Keratinocyte (primary cell): Measurements from ENCODE around the gene KLHL3. TPM values are rescaled to one million over a fixed set of nuclear protein-coding genes. Genes with fewer than 3 reads are reported as not detected.

ENCODE experiments used
- DNase-seq: peaks from one replicate; pipeline ENCODE4 v3.0.0-alpha.2; 2011; ENCODE audit warnings: low read depth, missing footprints, low spot score
- FAIRE-seq: peaks from 2 replicates; lab custom pipeline; 2011; peaks lifted over from hg19 to GRCh38; lab: Jason Lieb, UNC
- H2AFZ ChIP-seq: 2 replicates; pipeline ENCODE4 v1.6.0; 2012; ENCODE audit warnings: low read length, control low read depth, inconsistent platforms; ENCODE audit not compliant: control insufficient read depth
- H3K27ac ChIP-seq: 2 replicates; pipeline ENCODE4 v1.5.1; 2011; ENCODE audit warnings: low read length; ENCODE audit not compliant: control insufficient read depth, insufficient read depth
- H3K27me3 ChIP-seq: 3 replicates; pipeline ENCODE4 v1.6.0; 2011; ENCODE audit warnings: low read length; ENCODE audit not compliant: control insufficient read depth, insufficient read depth; ENCODE audit errors: extremely low read depth
- H3K36me3 ChIP-seq, 2 experiments: 2 replicates in 1 of 2; 3 replicates in 1 of 2; pipeline ENCODE4 v1.5.1; 2011; ENCODE audit warnings: low read length in 2 of 2, mild to moderate bottlenecking in 1 of 2; ENCODE audit not compliant: control insufficient read depth in 2 of 2, insufficient read depth in 2 of 2; ENCODE audit errors: extremely low read depth in 1 of 2
- H3K4me1 ChIP-seq: 3 replicates; pipeline ENCODE4 v1.5.1; 2011; ENCODE audit warnings: low read length; ENCODE audit not compliant: control insufficient read depth, insufficient read depth; ENCODE audit errors: extremely low read depth
- H3K4me2 ChIP-seq: 3 replicates; pipeline ENCODE4 v1.6.0; 2011; ENCODE audit warnings: low read depth, low read length; ENCODE audit not compliant: control insufficient read depth, insufficient read depth; ENCODE audit errors: extremely low read depth
- H3K4me3 ChIP-seq, 3 experiments: fragments of 200-600 bp in 1 of 3; sonication (generic) in 1 of 3; 2 replicates in 2 of 3; 3 replicates in 1 of 3; pipeline ENCODE4 v1.5.1; 2011 to 2016; ENCODE audit warnings: low read length in 3 of 3, mild to moderate bottlenecking in 3 of 3, control low read depth in 2 of 3, inconsistent platforms in 1 of 3, low read depth in 1 of 3, mixed read lengths in 1 of 3, mixed run types in 1 of 3, moderate library complexity in 1 of 3; ENCODE audit not compliant: control insufficient read depth in 2 of 3, insufficient read depth in 2 of 3; ENCODE audit errors: extremely low read depth in 1 of 3
- H3K79me2 ChIP-seq: 2 replicates; pipeline ENCODE4 v1.6.0; 2012; ENCODE audit warnings: low read length; ENCODE audit not compliant: control insufficient read depth, insufficient read depth
- H3K9ac ChIP-seq: 3 replicates; pipeline ENCODE4 v1.6.0; 2011; ENCODE audit warnings: low read length; ENCODE audit not compliant: control insufficient read depth, insufficient read depth; ENCODE audit errors: extremely low read depth
- H3K9me1 ChIP-seq: 3 replicates; pipeline ENCODE4 v1.6.0; 2011; ENCODE audit warnings: low read length; ENCODE audit not compliant: control insufficient read depth, insufficient read depth; ENCODE audit errors: extremely low read depth
- H3K9me3 ChIP-seq: 2 replicates; pipeline ENCODE4 v1.5.1; 2012; ENCODE audit warnings: low read depth, low read length; ENCODE audit not compliant: control insufficient read depth
- H4K20me1 ChIP-seq: 3 replicates; pipeline ENCODE4 v1.6.0; 2011; ENCODE audit warnings: low read length; ENCODE audit not compliant: control insufficient read depth, insufficient read depth; ENCODE audit errors: extremely low read depth
- EZH2 ChIP-seq: IDR thresholded peaks from one replicate; pipeline ENCODE4 v1.6.1; 2012; ENCODE audit warnings: inconsistent platforms, mild to moderate bottlenecking, low read length, moderate library complexity
- dilution Hi-C: fragments of 300-500 bp; cut with MboI; formaldehyde crosslinking; loops from one replicate; pipeline ENCODE4 v1.7.0; 2020; ENCODE audit warnings: low sequenced_read_pairs; ENCODE audit not compliant: extremely low pct_ligation_motif_present
- polyA plus RNA-seq, 5 experiments: library from polyadenylated mRNA; depleted of rRNA in 3 of 5; stranded (reverse) in 3 of 5; stranded (forward) in 1 of 5; unstranded in 1 of 5; fragments of >200 nt; gene quantifications; 1 replicate in 1 of 5; 2 replicates in 3 of 5; 3 replicates in 1 of 5; pipeline versions ENCODE4 v1.2.1 to v1.2.3, GENCODE V29; 2011 to 2012; ENCODE audit warnings: missing spikeins in 2 of 5, low read depth in 1 of 5, low replicate concordance in 1 of 5
- TF ChIP-seq, protein P1 (sequence below), 3 experiments: IDR thresholded peaks in 1 of 3; conservative IDR thresholded peaks in 1 of 3; optimal IDR thresholded peaks in 1 of 3; 2 replicates in 2 of 3; 3 replicates in 1 of 3; pipeline versions ENCODE3 to v1.5.1; 2011; ENCODE audit warnings: low read length in 3 of 3, mild to moderate bottlenecking in 3 of 3, moderate library complexity in 2 of 3, control low read depth in 1 of 3, inconsistent platforms in 1 of 3; ENCODE audit not compliant: insufficient read depth in 2 of 3; ENCODE audit errors: extremely low read depth in 1 of 3

The KLHL3 gene
- polyA plus RNA-seq, 1 donor (not counting 4 experiments of a cell fraction or from before 2014, with no cell fraction given), result 2.5 TPM

- Histone ChIP-seq H3K9me1 (no peaks in the 10 kb centered on the region), H3K79me2 (no peaks in the 10 kb centered on the region), H3K9ac (no peak overlapping the region), H3K4me2 (no peak overlapping the region), H3K9me3 (no peaks in the 10 kb centered on the region), H3K4me1 (no peaks in the 10 kb centered on the region), H3K4me3 (no peak overlapping the region), H3K27ac (no peak overlapping the region), H4K20me1 (no peaks in the 10 kb centered on the region), H2AFZ (no peak overlapping the region), H3K27me3 (no peaks in the 10 kb centered on the region), H3K36me3 (no peaks in the 10 kb centered on the region)
- dilution Hi-C loops, result no loop called here
- FAIRE-seq (no peak), DNase-seq (no peak)
- TF ChIP-seq EZH2, result no peak
- TF ChIP-seq, protein P1, sequence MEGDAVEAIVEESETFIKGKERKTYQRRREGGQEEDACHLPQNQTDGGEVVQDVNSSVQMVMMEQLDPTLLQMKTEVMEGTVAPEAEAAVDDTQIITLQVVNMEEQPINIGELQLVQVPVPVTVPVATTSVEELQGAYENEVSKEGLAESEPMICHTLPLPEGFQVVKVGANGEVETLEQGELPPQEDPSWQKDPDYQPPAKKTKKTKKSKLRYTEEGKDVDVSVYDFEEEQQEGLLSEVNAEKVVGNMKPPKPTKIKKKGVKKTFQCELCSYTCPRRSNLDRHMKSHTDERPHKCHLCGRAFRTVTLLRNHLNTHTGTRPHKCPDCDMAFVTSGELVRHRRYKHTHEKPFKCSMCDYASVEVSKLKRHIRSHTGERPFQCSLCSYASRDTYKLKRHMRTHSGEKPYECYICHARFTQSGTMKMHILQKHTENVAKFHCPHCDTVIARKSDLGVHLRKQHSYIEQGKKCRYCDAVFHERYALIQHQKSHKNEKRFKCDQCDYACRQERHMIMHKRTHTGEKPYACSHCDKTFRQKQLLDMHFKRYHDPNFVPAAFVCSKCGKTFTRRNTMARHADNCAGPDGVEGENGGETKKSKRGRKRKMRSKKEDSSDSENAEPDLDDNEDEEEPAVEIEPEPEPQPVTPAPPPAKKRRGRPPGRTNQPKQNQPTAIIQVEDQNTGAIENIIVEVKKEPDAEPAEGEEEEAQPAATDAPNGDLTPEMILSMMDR (optimal IDR thresholded peaks at IDR 0.05 in 1 of 3, IDR thresholded peaks at IDR 0.05 in 1 of 3, conservative IDR thresholded peaks at IDR 0.05 in 1 of 3; ENCODE audit: extremely low read depth in 1 of 3, insufficient read depth in 2 of 3, low read length in 3 of 3), result no peak
Measured at GRCh38 chr5:137718611-137719010, 17.3 kb downstream of the KLHL3 start.

- Histone ChIP-seq H3K9ac (no peak overlapping the region), H3K79me2 (no peaks in the 10 kb centered on the region), H3K4me1 (no peaks in the 10 kb centered on the region), H3K9me3 (no peaks in the 10 kb centered on the region), H3K36me3 (no peaks in the 10 kb centered on the region), H3K27me3 (no peaks in the 10 kb centered on the region), H3K9me1 (no peaks in the 10 kb centered on the region), H3K4me2 (no peak overlapping the region), H3K4me3 (no peak overlapping the region), H4K20me1 (no peaks in the 10 kb centered on the region), H3K27ac (no peak overlapping the region), H2AFZ (no peak overlapping the region)
- FAIRE-seq (no peak), DNase-seq (no peak)
- dilution Hi-C loops, result no loop called here
- no peak for TF ChIP-seq EZH2
- TF ChIP-seq, protein P1 (optimal IDR thresholded peaks at IDR 0.05 in 1 of 3, IDR thresholded peaks at IDR 0.05 in 1 of 3, conservative IDR thresholded peaks at IDR 0.05 in 1 of 3; ENCODE audit: extremely low read depth in 1 of 3, insufficient read depth in 2 of 3, low read length in 3 of 3), result no peak
Measured at GRCh38 chr5:137716337-137716736, 19.6 kb downstream of the KLHL3 start.
